Neutrophil (primary cell): Measurements from ENCODE around the gene DHFR2.

ENCODE experiments used
- H3K27ac ChIP-seq: fragments of 200-600 bp; sonication (generic); 2 replicates; pipeline ENCODE4 v1.5.1; 2016; ENCODE audit warnings: mild to moderate bottlenecking, moderate library complexity
- H3K27me3 ChIP-seq: fragments of 200-600 bp; sonication (generic); 2 replicates; pipeline ENCODE4 v1.6.0; 2016; ENCODE audit warnings: mild to moderate bottlenecking
- H3K36me3 ChIP-seq: fragments of 200-600 bp; sonication (generic); 2 replicates; pipeline ENCODE4 v1.5.1; 2017
- H3K4me1 ChIP-seq, 2 experiments: fragments of 200-600 bp in 1 of 2; sonication (generic) in 1 of 2; 1 replicate in 1 of 2; 2 replicates in 1 of 2; pipeline versions ENCODE4 v1.5.1 to v1.6.1; 2013 to 2016; ENCODE audit warnings: low read depth in 1 of 2, low read length in 1 of 2, mild to moderate bottlenecking in 1 of 2, moderate library complexity in 1 of 2; ENCODE audit not compliant: control insufficient read depth in 1 of 2, insufficient read depth in 1 of 2
- H3K4me3 ChIP-seq, 2 experiments: fragments of 200-600 bp in 1 of 2; sonication (generic) in 1 of 2; 1 replicate in 1 of 2; 2 replicates in 1 of 2; pipeline ENCODE4 v1.5.1; 2013 to 2016; ENCODE audit warnings: low read depth in 1 of 2, low read length in 1 of 2, mild to moderate bottlenecking in 1 of 2, moderate library complexity in 1 of 2
- H3K9me3 ChIP-seq: fragments of 200-600 bp; sonication (generic); 2 replicates; pipeline ENCODE4 v1.5.1; 2016
- TF ChIP-seq, protein P1 (sequence below): fragments of 200-600 bp; sonication (generic); IDR thresholded peaks from 2 replicates; pipeline ENCODE4 v1.5.1; 2016; ENCODE audit warnings: antibody characterized with exemption

DHFR2 gene

GRCh38 chr3:94008253-94008652 lies 54.5 kb downstream of the DHFR2 start:
- H3K9me3 ChIP-seq: no peaks in the 10 kb centered on the region
- H3K4me1 ChIP-seq: peaks cover 0 to 4% of the 10 kb centered on the region in 2 experiments

More at GRCh38 chr3:94008253-94008652, 54.5 kb downstream of the DHFR2 start:
- Histone ChIP-seq H3K27me3 (no peaks in the 10 kb centered on the region), H3K27ac (no peak overlapping the region), H3K4me3 (no peak overlapping the region), H3K36me3 (no peaks in the 10 kb centered on the region)
- TF ChIP-seq, protein P1, sequence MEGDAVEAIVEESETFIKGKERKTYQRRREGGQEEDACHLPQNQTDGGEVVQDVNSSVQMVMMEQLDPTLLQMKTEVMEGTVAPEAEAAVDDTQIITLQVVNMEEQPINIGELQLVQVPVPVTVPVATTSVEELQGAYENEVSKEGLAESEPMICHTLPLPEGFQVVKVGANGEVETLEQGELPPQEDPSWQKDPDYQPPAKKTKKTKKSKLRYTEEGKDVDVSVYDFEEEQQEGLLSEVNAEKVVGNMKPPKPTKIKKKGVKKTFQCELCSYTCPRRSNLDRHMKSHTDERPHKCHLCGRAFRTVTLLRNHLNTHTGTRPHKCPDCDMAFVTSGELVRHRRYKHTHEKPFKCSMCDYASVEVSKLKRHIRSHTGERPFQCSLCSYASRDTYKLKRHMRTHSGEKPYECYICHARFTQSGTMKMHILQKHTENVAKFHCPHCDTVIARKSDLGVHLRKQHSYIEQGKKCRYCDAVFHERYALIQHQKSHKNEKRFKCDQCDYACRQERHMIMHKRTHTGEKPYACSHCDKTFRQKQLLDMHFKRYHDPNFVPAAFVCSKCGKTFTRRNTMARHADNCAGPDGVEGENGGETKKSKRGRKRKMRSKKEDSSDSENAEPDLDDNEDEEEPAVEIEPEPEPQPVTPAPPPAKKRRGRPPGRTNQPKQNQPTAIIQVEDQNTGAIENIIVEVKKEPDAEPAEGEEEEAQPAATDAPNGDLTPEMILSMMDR: no peak
